ENCODE results near the gene GCN1.

The GCN1 gene

GRCh38 chr12:120141336-120141735 is 53.2 kb downstream of the GCN1 start:
- no peak for DNase-seq

DNA sequence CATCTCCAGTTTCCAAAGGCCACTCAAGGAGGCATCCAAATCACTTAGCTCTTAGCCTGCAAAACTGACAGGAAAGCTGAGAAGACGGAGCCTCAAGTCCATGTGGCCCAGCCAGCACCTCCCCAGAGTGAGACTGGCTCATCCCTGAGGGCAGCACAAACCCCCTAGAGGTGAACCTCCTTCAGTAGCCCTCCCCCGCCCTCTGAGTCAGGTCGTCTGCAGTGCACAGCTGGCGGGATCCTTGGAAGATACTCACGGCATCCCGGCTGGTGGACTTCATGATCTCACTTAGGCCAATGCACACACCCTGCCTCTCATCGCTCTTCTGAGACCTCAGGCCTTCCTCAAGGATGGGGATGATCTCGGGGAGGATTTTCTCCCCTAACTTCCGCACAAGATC is 53.9 kb downstream of the GCN1 start:
- DNase-seq, result no peak

DNA sequence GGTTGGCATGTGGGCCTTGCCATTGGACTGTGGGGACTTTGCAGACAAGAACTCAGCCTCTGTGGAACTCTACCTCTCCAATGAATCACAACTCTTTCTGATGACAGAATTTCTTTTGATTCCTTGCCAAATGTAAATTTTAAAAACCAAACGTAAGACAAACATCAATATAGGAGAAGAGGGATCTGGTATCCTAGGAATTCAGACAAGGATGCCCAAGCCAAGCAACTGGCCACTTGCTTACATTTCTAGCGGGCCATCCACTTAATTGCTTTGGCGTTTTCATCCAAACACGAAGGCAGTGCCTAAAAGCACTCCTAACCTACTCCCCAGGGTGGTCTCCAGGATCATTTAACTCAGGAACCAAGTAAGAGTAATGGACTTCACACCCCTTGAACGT is 54.6 kb downstream of the GCN1 start:
- DNase-seq, result no peak

- DNase-seq, result no peak
Measured at GRCh38 chr12:120138366-120138765, 56.1 kb downstream of the GCN1 start.

DNA sequence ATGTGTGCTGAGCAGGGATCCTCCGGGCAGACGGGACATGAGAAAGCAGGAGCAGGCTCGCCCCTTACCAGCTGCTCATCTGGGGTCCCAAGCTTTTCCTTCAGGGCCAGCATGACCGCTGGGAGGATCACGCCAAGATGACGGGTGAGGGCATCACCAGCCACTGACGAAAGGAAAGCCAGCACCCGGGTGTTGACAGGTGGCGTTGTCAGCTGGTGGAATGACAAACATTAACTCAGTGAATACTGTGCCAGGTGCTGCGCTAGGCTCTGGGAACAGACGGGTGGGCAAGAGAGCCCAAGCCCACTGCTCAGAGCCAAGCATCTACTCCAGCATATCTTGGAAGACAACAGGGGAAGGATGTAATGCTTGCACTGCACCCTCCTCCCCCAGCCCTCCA is 56.7 kb downstream of the GCN1 start:
- DNase-seq, result no peak

DNA sequence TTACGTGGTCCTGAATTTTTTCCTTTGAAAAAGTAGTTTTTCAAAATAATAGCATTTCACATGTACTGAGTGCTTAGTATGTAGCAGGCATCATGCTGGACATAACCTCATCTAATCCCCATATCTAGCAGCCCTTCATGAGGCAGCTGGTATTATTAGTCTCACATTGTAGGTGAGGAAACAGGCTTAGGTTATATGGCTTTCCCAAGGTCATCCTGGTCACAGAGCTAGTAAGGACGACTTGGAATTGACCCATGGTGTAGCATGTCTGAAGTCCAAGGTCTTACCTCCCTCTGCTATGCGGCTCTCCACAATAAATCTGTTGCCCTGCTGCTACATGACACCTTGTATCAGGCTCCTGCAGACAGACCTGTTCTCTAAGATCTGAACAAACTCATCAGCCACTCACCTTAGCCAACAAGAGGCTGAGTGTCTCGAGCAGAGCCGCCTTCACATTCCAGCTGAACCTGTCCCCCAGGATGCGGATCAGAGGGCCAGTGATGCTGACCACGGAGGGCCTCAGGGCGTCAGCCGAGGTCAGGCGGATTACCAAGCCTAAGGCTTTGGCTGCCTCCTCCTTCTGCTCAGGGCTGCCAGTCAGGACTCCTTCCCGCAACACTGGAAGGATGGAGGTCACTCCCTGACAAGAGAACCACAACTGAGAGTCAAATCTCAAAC is 58.3 kb downstream of the GCN1 start:
- no peak for DNase-seq

DNA sequence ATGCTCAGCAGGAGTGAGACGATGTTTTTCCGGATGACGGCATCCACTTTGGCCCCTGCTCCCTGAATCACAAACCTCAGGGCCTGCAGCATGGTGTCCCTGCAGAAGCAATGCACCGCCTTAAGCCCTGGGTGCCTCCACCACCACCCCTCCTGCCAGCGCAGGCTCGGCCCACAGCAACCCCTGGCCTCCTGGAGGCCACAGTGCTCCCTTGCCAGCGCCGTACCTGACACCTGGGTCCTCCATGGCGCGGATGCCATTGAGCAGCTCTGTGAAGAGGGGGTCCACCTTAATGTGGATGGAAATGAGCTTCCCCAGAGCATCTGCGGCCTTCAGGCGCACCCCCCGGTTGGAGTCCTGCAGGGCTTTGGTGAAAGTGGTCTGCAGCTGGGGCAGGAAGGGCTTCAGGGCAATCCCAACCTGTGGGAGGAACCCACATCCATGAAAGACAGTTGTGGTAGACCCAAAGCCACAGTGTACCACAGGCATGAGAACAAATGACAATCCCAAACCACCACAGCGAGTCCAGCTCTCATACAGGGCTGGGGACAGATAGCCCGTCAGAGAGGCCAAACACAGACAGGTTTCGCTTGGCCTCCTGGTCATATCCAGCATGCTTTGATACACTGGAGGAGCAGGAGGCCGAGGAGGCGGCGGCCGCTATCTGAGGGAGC is 60.1 kb downstream of the GCN1 start:
- no peak for DNase-seq

DNA sequence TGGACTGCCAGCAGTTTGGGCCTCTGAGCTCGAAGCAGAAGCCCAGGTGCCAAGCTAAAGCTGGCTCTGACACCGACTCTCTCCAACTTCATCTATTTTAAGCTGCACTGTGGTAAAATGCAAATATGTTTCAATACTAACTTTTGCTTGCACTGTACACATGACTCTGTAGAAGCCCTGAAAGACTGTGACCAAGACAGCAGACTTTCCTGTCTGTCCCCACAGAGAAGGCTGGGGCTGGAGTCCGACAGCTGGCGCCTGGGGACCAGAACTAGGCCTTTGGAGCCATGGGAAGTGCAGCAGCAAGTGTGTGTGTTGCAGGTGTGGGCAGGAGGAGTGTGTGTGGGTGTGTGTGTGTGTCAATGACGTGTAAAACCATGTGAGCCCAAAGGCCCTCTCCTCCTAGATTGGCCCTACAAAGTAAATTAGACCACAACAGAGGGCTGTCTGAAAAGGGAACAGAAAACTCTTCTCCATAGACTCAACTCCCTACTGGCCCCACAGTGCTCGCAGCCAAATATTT is 61.6 kb downstream of the GCN1 start:
- DNase-seq, result no peak

- DNase-seq, result no peak
Measured at GRCh38 chr12:120132054-120132836, 62.3 kb downstream of the GCN1 start.

- no peak for DNase-seq
Measured at GRCh38 chr12:120131116-120131515, 63.4 kb downstream of the GCN1 start.

- DNase-seq, result no peak
Measured at GRCh38 chr12:120130011-120130410, 64.5 kb downstream of the GCN1 start.

DNA sequence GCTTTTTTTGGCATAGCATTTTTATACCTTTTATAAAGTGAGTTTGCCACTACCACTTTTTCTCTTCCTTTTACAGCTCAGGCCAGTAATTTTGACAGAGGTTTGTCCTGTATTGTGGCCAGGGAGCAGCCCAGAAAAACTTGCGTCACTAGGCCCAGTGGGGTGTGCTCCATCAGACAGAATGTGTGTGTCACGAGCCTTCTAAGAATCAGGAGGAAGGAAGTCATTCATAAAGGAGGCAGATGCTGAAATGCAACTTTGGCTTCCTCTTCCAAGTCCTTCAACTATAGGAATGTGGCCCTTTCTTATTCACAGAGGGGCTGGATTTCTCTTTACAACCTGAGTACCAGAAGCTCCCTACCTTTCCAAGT is 67.9 kb downstream of the GCN1 start:
- peak; percentile 23 for DNase-seq

DNA sequence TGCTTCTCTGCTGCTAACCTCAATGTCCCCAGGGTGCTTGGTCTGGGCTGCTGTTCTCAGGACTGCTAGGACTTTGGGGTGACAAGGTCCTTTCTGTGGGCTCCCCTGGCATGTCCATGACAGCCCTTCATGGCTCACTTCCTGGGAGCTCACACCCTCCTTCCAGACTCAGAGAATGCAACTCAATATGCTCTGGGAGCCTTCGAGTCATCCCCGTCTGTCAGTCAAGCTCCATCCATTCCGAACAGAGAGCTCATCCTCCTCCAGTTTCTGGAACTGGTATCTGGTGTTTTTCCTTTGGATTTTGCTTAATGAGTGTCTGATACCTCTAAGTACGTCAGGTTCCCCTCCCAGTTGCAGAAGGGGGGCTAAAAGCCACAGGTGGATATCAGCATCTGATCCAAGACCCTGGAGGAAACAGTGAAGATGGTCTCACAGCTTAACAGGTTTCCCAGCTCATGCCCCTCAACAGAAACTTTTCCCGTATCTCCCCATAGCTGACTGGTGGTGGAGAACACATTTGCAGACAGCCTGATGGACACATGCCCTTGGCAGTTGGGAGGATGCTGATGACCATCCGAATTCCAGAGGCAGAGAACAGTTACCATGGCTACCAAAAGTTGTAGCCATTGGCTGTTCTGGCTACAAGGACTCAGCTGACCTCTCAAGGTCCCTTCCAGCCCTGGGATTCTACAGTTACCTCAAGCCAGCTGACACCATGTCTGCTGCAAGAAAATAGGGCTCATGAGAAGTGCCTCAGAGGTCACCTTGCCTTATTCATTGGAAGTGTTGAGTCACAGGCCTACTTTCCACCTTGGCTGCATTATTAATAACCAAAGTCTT is 68.5 kb downstream of the GCN1 start:
- no peak for DNase-seq

GRCh38 chr12:120125029-120125428 is 69.5 kb downstream of the GCN1 start:
- no peak for DNase-seq

GRCh38 chr12:120121766-120122293 is 72.7 kb downstream of the GCN1 start:
- no peak for DNase-seq

DNA sequence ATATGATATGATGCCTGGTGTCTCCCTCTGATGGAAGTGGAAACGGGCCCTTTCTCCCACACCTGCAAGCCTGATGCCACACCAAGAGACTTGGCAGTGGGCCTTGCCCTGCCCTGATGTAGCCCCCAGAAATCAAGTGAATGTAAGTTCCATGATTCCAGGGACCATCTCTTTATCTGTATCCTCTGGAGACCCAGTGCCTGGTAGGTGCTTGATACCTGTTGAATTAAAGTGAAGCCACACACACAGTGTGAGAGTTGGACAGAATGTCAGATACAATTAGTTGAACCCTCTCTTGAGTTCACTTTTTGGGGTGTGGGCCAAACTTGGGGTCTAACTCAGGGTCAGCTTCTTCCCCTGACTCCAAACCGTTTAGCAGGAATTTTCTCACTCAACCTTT is 73.2 kb downstream of the GCN1 start:
- no peak for DNase-seq

GRCh38 chr12:120119271-120119973 is 75.1 kb downstream of the GCN1 start:
- peak; percentile 38 for DNase-seq

GRCh38 chr12:120118321-120119061 is 76.0 kb downstream of the GCN1 start:
- DNase-seq, result no peak

GRCh38 chr12:120117961-120118320 is 76.6 kb downstream of the GCN1 start:
- DNase-seq, result no peak

- peak; percentile 76 for DNase-seq
Measured at GRCh38 chr12:120116792-120117651, 77.5 kb downstream of the GCN1 start.
